ENCODE results near the gene ING1.

GRCh38 chr13:110722971-110723370 lies 9.5 kb downstream of the ING1 start:
- TF ChIP-seq CTCF (IDR thresholded peaks at IDR 0.05) (no peak), POLR2A (IDR thresholded peaks at IDR 0.05) (no peak)

Measured in adrenal gland (tissue), 5 donors.